NCI-H774 (cell line): ENCODE results near the gene HSPA8.
"Not testable (repeated sequence)": the region's sequence is repeated elsewhere in the genome, so short reads cannot be mapped to it uniquely, and the experiment has no call there.

ENCODE experiments used
- DNase-seq: peaks from one replicate; lab custom pipeline; 2025; lab: John Stamatoyannopoulos, UW

The HSPA8 gene

DNA sequence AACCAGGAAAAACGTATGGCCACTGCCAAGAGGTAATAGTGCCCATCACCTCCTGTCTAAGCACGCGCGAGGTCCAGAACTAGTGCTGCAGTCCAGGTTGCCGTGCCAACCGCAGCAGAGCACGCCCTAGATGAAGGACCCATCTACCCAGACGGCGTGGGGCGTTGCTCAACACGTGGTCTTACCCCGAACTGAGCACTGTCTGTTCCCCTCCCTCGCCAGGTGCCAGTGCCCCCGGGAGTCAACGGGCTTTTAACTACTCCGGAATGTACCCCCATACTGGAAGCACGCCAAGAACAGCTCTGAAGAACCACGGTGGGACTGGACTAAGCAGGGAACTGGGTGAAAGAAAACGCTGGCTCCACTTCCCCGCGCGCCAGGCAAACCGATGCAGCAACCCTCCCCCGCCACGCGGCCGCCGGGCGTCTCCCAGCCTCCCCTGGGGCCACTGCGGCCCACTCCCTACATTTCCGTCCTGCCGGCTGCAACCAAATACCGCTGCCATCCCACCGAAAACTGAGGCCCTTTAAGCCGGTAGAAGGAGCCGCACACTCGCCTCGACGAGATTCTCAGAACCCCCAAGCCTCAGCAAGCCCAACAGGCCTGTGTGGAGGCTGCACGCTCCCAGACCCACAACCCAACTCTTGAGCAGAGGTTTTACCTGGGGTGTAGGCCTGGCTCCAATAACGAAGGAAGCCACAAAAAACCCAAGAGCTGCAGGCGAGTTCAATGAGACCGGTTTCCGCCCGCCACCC, at the start of gene HSPA8:
Gene HSPA8 (minus strand): TSS at position 734 of the 755 bp plus-strand sequence. CDS start 812 bp downstream, outside the sequence.
- peak; percentile 72 for DNase-seq

GRCh38 chr11:123111465-123111864, 49.5 kb upstream of the HSPA8 start:
- peak; percentile 51 for DNase-seq

GRCh38 chr11:123110397-123110796, 48.5 kb upstream of the HSPA8 start:
- DNase-seq: no peak

- DNase-seq: no peak
Measured at GRCh38 chr11:123107945-123108495, 46.1 kb upstream of the HSPA8 start.

DNA sequence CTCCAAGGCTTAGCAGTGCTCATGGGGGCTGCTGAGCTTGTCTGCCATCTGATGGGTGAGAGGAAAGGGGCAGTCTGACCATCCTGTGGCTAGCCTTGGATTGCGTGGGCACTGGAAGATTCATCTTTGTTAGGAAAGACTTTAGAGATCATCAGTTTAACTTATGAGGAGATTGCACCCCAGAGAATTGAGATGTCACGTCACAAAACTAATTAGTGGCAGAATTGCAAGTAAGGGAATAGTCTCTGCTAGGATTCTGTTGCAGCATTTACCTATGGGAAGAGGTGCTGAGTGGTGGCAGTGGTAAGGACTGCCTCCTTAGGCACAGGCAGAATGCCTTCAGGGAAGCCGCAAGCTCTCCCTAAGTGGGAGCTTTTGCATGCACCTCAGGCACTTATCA, 42.8 kb upstream of the HSPA8 start:
- DNase-seq: no peak

DNA sequence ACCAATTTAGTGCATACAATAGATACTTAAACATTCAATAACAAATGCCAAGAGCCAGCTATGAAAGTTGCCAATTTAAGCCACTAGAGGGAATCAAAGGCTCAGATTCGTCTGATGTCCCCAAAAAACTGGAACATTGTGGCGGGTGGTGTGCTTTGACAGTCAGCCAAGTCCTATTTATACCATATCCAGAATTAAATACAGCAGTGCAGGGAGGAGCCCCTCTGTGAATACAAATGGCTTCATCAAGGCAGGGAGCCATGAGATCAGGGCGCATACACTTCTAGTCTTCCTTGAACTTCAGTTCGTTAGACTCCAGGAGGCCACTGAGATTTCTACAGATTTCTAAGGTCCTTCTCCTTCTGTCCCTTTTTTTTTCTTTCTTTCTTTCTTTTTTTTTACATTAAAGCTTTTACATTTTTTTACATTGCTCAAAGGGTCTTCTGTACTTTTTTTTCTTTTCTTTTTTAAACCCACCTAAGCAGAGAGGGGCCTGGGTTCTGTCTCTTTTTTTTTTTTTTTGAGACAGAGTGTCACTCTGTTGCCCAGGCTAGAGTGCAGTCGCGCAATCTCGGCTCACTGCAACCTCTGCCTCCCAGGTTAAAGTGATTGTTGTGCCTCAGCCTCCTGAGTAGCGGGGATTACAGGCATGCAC, 41.5 kb upstream of the HSPA8 start:
- DNase-seq: peak; percentile 73

DNA sequence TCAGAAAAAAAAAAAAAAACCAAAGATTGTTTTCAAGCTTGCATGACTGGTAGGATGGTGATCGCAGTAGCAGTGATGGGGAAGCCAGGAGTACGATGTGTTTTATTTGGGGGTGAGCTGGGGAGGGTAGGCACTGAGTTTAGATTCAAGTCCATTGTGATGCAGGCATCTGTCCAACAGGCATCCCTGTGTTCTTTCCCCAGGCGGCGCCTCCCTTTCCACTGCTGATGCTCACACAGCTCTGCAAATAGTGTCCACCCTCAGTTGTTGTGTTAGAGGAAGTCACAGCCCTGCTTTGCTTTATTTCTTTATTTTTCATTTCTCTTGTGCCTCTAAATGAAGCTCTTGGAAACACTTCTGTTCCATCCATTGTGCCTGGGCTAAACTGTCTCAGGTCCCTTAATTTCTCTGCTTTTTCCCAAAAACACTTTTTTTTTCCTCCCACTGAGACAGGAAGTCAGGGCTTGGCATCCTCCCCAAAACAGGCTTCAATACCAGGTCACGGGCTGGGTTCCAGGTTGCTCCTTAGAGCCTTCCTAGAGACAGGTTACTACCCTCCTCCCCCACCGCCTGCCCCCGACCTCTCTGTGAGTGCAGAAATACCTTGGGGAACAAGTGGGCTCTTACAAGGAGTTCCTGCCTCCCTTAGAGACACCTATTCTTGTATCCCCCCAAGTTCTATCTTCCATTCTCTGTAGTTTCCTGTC, 38.6 kb upstream of the HSPA8 start:
- DNase-seq: no peak

DNA sequence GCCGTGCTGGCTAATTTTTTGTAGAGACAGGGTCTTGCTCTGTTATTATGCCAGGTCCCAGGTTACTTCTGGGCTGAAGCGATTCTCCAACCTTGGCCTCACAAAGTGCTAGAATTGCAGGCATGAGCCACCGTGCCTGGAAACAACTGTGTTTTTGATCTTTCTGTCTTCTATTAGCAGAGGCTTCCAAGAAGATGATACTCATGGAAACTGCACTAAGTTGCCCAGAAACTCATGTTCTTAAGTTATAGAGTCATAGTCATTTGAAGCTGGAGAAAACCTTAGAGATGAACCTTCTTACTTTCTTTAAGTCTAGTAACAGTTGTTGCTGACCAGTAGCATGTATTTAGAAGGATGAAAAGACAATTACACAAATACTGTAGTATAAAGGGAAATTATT, 37.1 kb upstream of the HSPA8 start:
- no peak for DNase-seq

- no peak for DNase-seq
Measured at GRCh38 chr11:123093739-123094138, 31.8 kb upstream of the HSPA8 start.

GRCh38 chr11:123091506-123091905, 29.6 kb upstream of the HSPA8 start:
- no peak for DNase-seq

GRCh38 chr11:123090168-123090567, 28.2 kb upstream of the HSPA8 start:
- not testable (repeated sequence) for DNase-seq

DNA sequence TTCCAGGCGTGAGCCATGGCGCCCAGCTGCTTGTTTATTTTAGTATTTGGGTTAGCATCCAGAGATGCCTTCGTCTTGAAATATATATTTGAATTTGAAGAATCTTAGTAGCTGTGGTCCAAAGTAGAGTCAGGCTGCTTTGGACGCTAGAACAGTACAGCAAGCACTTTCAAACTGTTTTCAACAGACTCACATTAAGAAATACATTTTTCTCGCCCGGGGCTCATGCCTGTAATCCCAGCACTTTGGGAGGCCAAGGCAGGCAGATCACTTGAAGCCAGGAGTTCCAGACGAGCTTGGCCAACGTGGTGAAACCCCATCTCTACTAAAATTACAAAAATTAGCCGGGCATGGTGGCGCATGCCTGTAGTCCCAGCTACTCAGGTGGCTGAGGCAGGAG, 27.0 kb upstream of the HSPA8 start:
- not testable (repeated sequence) for DNase-seq

DNA sequence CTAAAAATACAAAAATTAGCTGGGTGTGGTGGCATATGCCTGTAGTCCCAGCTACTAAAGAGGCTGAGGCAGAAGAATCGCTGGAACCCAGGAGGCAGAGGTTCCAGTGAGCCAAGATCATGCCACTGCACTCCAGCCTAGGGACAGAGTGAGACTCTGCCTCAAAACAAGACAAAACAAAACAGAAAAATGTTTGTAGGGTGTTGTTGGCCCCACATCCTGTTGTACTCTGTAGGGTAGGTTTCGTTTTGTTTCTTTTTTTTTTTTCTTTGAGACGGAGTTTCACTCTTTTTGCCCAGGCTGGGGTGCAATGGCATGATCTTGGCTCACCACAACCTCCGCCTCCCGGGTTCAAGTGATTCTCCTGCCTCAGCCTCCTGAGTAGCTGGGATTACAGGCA, 25.7 kb upstream of the HSPA8 start:
- DNase-seq: not testable (repeated sequence)

DNA sequence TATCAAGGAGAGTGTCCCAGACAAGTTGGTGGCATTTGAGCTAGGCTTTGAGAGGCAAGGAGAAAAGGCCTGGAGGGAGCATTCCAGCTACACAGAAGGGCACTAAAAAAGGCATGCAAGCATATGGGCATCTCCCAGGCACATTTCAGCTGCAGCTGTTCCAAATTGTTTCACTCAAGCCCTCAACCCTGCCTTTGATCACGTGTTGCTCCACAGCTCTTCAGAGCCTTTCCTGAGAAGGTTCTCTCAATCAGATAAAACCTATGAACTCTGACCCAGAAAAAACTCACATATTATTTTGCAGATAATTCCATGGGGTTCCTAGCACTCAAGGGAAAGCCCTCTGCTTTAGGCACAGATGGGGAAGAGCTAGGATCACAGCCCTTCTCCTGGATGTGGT, 24.4 kb upstream of the HSPA8 start:
- DNase-seq: no peak

- no peak for DNase-seq
Measured at GRCh38 chr11:123085497-123085896, 23.6 kb upstream of the HSPA8 start.

DNA sequence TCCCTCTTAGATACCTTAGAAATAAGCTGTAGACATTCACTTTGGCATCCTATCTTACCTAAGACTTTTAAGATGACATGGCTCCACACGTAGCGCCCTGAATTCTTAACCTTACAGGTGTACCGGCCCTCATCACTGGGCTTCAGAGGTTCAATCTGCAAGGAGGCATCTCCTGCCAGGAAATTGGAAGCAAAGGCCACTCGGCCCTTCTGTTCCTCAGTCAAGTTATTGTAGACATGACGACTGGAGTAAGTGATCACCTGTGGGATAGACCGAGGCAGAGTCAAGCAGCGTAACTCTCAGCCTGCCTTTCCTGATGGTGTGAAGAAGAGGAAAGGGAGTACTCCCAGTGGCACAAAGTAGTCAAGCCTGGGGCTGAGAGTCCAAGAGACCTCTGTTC, 22.5 kb upstream of the HSPA8 start:
- DNase-seq: no peak

DNA sequence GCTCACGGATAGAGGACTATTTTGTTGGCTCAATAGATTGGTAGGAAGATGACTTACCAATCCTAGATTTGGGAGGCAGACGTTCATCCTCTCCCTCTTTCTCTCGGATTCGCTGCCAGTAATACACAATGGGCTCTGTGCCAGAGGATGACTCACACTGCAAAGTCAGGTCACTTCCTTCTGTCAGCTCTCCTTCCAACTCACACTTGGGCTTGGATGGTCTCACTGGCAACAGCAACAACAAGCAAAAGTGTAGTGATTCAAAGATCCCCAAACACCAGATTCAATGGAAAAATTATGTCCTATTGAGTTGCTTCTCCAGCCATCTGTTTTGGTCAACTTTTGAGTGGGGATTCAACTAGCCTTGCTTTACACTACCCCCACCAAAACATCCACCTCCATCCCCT, 21.7 kb upstream of the HSPA8 start:
- DNase-seq: peak; percentile 50

DNA sequence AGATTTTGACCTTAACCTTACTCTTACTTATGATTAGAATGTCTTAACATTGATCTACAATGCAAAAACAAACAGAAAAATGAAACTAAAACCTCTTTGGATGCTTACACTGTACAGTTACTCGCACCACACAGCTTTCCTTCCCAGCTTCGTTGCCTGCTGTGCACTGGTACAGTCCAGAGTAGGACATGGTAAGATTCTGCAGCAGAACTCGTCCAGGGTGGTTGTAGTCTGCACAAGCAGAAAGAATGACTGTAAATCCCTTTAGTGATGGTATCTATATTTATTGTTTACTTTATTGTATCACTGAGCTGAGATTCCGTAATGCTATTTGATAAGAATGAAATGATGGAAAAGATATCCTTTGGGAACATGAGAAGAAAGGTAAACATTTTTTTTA, 21.0 kb upstream of the HSPA8 start:
- no peak for DNase-seq

GRCh38 chr11:123080015-123080414, 18.1 kb upstream of the HSPA8 start:
- no peak for DNase-seq

DNA sequence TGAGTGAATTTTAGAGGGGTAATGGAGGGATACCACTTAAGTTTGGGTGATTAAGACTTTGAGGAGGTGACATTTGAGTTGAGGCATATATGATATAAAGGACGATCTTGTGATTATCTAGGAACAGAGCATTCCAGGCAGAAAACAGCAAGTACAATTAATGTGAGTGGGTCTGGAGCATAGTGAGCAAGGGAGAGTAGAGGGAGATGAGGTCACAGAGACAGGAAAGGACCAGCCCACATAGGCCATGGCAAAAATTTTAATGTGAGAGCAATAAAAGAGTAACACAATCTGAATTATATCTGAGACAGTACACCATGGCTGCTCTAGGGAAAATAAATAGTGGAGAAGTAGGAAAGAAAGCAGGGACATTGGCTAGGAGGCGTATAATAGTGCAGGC, 14.5 kb upstream of the HSPA8 start:
- no peak for DNase-seq

DNA sequence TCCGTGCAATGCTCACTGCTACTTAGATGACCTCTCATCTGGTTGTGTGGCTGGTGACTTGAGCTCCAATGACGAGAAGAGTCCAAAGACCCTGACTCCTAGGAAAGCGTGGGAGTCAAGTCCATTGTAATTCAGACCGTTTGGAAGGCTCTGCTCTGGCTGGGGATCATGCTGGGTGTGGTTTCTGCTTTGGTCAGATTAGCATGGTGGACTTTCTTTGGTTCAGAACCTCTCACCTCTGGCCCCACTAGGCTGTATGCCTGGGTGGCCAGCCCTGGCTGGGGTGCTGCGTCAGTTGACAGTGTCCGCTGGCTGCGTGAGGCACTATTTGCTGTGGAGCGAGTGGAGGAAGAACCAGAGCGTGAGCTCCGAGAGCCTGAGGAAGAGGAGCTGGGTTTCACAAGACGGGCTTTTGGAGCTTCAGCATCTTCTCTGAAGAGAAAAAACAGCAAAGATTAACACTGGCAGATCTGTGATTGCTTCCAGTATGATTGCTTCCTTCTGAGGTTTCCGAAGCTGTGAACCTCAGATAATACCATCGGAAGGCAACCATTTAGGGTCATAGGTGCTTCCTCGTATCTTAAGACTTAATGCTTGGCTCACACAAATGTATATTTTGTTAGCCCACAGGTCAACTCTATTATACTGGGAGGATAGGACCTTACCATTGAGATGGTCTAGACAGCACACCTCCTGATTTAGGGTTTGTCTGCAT, 11.6 kb upstream of the HSPA8 start:
- no peak for DNase-seq

- DNase-seq: no peak
Measured at GRCh38 chr11:123072762-123073161, 10.8 kb upstream of the HSPA8 start.
